ELR (cell line): ENCODE measurements around the gene RRM2.

Experiments
- DNase-seq: peaks from one replicate; pipeline ENCODE4 v3.0.0-alpha.2; 2015; ENCODE audit warnings: low read depth

RRM2 gene

GRCh38 chr2:10122500-10123280 lies at the start of gene RRM2:
Gene RRM2 (plus strand): TSS chr2:10122739. CDS start chr2:10122799, 60 bp downstream.
- DNase-seq, result peak; percentile 96

- DNase-seq, result no peak
Measured at GRCh38 chr2:10073706-10074105, 48.8 kb upstream of the RRM2 start.

- DNase-seq, result no peak
Measured at GRCh38 chr2:10075101-10075500, 47.4 kb upstream of the RRM2 start.

- DNase-seq, result no peak
Measured at GRCh38 chr2:10075571-10076209, 46.8 kb upstream of the RRM2 start.

- no peak for DNase-seq
Measured at GRCh38 chr2:10076511-10076910, 46.0 kb upstream of the RRM2 start.

- DNase-seq, result no peak
Measured at GRCh38 chr2:10076988-10077527, 45.5 kb upstream of the RRM2 start.

- DNase-seq, result no peak
Measured at GRCh38 chr2:10078001-10078400, 44.5 kb upstream of the RRM2 start.

GRCh38 chr2:10078704-10079265 lies 43.8 kb upstream of the RRM2 start:
- DNase-seq, result no peak

GRCh38 chr2:10079266-10079869 lies 43.2 kb upstream of the RRM2 start:
- DNase-seq, result peak; percentile 55

GRCh38 chr2:10079870-10080535 lies 42.5 kb upstream of the RRM2 start, which contains the start of gene CYS1:
Gene CYS1 (minus strand): TSS chr2:10080411. CDS start chr2:10080223, 188 bp downstream.
- DNase-seq, result peak; percentile 17

- DNase-seq, result no peak
Measured at GRCh38 chr2:10080536-10081304, 41.8 kb upstream of the RRM2 start.

- DNase-seq, result no peak
Measured at GRCh38 chr2:10083046-10083445, 39.5 kb upstream of the RRM2 start.

GRCh38 chr2:10083692-10084211 lies 38.8 kb upstream of the RRM2 start:
- DNase-seq, result no peak

GRCh38 chr2:10084223-10084865 lies 38.2 kb upstream of the RRM2 start:
- no peak for DNase-seq

- no peak for DNase-seq
Measured at GRCh38 chr2:10085043-10085667, 37.4 kb upstream of the RRM2 start.

GRCh38 chr2:10085668-10086059 lies 36.9 kb upstream of the RRM2 start:
- no peak for DNase-seq

GRCh38 chr2:10086950-10087349 lies 35.6 kb upstream of the RRM2 start:
- DNase-seq, result no peak

GRCh38 chr2:10087360-10087759 lies 35.2 kb upstream of the RRM2 start:
- no peak for DNase-seq

- no peak for DNase-seq
Measured at GRCh38 chr2:10089565-10090190, 32.9 kb upstream of the RRM2 start.
